ENCODE data around the gene HNF4A.

HNF4A gene

GRCh38 chr20:44419131-44419844, 63.8 kb downstream of the HNF4A start:
- Histone ChIP-seq H3K4me3 (ENCODE audit: low read depth, low read length) (no peak overlapping the region), H3K27ac (no peak overlapping the region), H3K36me3 (no peaks in the 10 kb centered on the region), H3K9me3 (ENCODE audit: severe bottlenecking) (no peaks in the 10 kb centered on the region), H3K27me3 (ENCODE audit: insufficient read depth, low read depth, severe bottlenecking) (no peaks in the 10 kb centered on the region)
- DNase-seq = no peak
- TF ChIP-seq CTCF (IDR thresholded peaks at IDR 0.05; ENCODE audit: low read depth, low read length) = no peak

GRCh38 chr20:44420497-44420896, 65.0 kb downstream of the HNF4A start:
- no peak overlapping the region for H3K4me3 ChIP-seq (ENCODE audit: low read depth, low read length)
- TF ChIP-seq CTCF (IDR thresholded peaks at IDR 0.05; ENCODE audit: low read depth, low read length) = no peak
- no peaks in the 10 kb centered on the region for H3K27me3 ChIP-seq (ENCODE audit: insufficient read depth, low read depth, severe bottlenecking)
- H3K9me3 ChIP-seq (ENCODE audit: severe bottlenecking) = no peaks in the 10 kb centered on the region
- no peaks in the 10 kb centered on the region for H3K36me3 ChIP-seq
- no peak overlapping the region for H3K27ac ChIP-seq
- no peak for DNase-seq

- H3K27me3 ChIP-seq (ENCODE audit: insufficient read depth, low read depth, severe bottlenecking) = no peaks in the 10 kb centered on the region
- TF ChIP-seq CTCF (IDR thresholded peaks at IDR 0.05; ENCODE audit: low read depth, low read length) = no peak
- no peak for DNase-seq
- no peak overlapping the region for H3K4me3 ChIP-seq (ENCODE audit: low read depth, low read length)
- H3K27ac ChIP-seq = no peak overlapping the region
- H3K36me3 ChIP-seq = no peaks in the 10 kb centered on the region
- no peaks in the 10 kb centered on the region for H3K9me3 ChIP-seq (ENCODE audit: severe bottlenecking)
Measured at GRCh38 chr20:44422083-44422482, 66.6 kb downstream of the HNF4A start.

- H3K27ac ChIP-seq = no peak overlapping the region
- no peak for TF ChIP-seq CTCF (IDR thresholded peaks at IDR 0.05; ENCODE audit: low read depth, low read length)
- H3K4me3 ChIP-seq (ENCODE audit: low read depth, low read length) = no peak overlapping the region
- H3K9me3 ChIP-seq (ENCODE audit: severe bottlenecking) = no peaks in the 10 kb centered on the region
- no peaks in the 10 kb centered on the region for H3K27me3 ChIP-seq (ENCODE audit: insufficient read depth, low read depth, severe bottlenecking)
- H3K36me3 ChIP-seq = no peaks in the 10 kb centered on the region
- DNase-seq = no peak
Measured at GRCh38 chr20:44423480-44423879, 68.0 kb downstream of the HNF4A start.

GRCh38 chr20:44424039-44424495, 68.6 kb downstream of the HNF4A start:
- DNase-seq = no peak
- TF ChIP-seq CTCF (IDR thresholded peaks at IDR 0.05; ENCODE audit: low read depth, low read length) = no peak
- Histone ChIP-seq H3K4me3 (ENCODE audit: low read depth, low read length) (no peak overlapping the region), H3K27me3 (ENCODE audit: insufficient read depth, low read depth, severe bottlenecking) (no peaks in the 10 kb centered on the region), H3K36me3 (no peaks in the 10 kb centered on the region), H3K27ac (no peak overlapping the region), H3K9me3 (ENCODE audit: severe bottlenecking) (no peaks in the 10 kb centered on the region)

GRCh38 chr20:44425923-44426322, 70.4 kb downstream of the HNF4A start:
- H3K4me3 ChIP-seq (ENCODE audit: low read depth, low read length) = no peak overlapping the region
- TF ChIP-seq CTCF (IDR thresholded peaks at IDR 0.05; ENCODE audit: low read depth, low read length) = no peak
- H3K27me3 ChIP-seq (ENCODE audit: insufficient read depth, low read depth, severe bottlenecking) = no peaks in the 10 kb centered on the region
- no peaks in the 10 kb centered on the region for H3K36me3 ChIP-seq
- H3K9me3 ChIP-seq (ENCODE audit: severe bottlenecking) = no peaks in the 10 kb centered on the region
- no peak overlapping the region for H3K27ac ChIP-seq
- no peak for DNase-seq

Measured in WERI-Rb-1 (cell line).